Measurements from ENCODE around the gene FARP1. TPM values are rescaled to one million over a fixed set of nuclear protein-coding genes. Genes with fewer than 3 reads are reported as not detected.
"Not testable (repeated sequence)": the region's sequence is repeated elsewhere in the genome, so short reads cannot be mapped to it uniquely, and the experiment has no call there.

Gene FARP1
- total and polyA plus RNA-seq, 2 of the 8 experiments (the other 6 are each of a cell fraction or from before 2014, with no cell fraction given), result 24.7 to 104 TPM

DNA sequence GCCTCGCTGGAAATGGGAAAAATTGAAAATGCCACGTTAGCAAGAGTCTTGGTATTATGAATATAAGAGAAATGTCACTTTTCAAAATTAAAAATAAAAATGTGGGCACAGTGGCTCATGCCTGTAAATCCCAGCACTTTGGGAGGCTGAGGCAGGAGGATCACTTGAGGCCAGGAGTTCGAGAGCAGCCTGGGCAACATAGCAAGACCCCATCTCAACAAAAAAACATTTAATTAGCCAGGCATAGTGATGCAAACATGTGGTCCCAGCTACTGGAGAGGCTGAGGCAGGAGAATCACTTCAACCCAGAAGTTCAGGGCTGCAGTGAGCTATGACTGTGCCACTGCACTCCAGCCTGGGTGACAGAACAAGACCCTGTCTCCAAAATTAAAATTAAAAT is 270.4 kb downstream of the FARP1 start:
- H3K36me3 ChIP-seq (ENCODE audit: control insufficient read depth in 2 of 4, insufficient read depth in 4 of 4, low read length in 3 of 4), result peaks cover 3 to 19% (median 11%) of the 10 kb centered on the region in 4 experiments; a peak in 7 of 8 replicates
- H4K20me1 ChIP-seq (replicated peaks in 1 of 2; ENCODE audit: control insufficient read depth in 1 of 2, insufficient read depth in 2 of 2, low read length in 2 of 2); H2BK12ac ChIP-seq (ENCODE audit: low read depth, low read length); H2BK15ac ChIP-seq (ENCODE audit: low read length); H3K4me3 ChIP-seq (ENCODE audit: extremely low read depth in 1 of 4, insufficient read depth in 2 of 4, low read depth in 3 of 4, low read length in 4 of 4); H3K79me1 ChIP-seq (ENCODE audit: low read depth, low read length); H3K56ac ChIP-seq (replicated peaks; ENCODE audit: insufficient read length, low read depth, low read length); H3K18ac ChIP-seq (ENCODE audit: extremely low read depth, low read length); H3K23me2 ChIP-seq (ENCODE audit: low read depth, low read length); H4K91ac ChIP-seq (replicated peaks; ENCODE audit: insufficient read length, low read length); H3K4ac ChIP-seq (replicated peaks; ENCODE audit: insufficient read length, low read depth, low read length); H2BK5ac ChIP-seq (ENCODE audit: low read depth, low read length); DNase-seq (ENCODE audit: low read depth in 1 of 2, low spot score in 2 of 2); H4K8ac ChIP-seq (ENCODE audit: extremely low read depth, insufficient read depth, low read length); H3K27me3 ChIP-seq (replicated peaks in 1 of 4; ENCODE audit: control insufficient read depth in 3 of 4, extremely low read depth in 1 of 4, insufficient read depth in 3 of 4, low read length in 3 of 4); H4K5ac ChIP-seq (ENCODE audit: insufficient read length, low read depth, low read length); H2BK120ac ChIP-seq (replicated peaks; ENCODE audit: low read depth, low read length); H3K9me3 ChIP-seq (ENCODE audit: insufficient read depth in 2 of 2, low read depth in 1 of 2, low read length in 1 of 2); H3K4me2 ChIP-seq (ENCODE audit: insufficient read depth in 1 of 2, low read depth in 2 of 2, low read length in 2 of 2); FAIRE-seq; H3K79me2 ChIP-seq (ENCODE audit: control insufficient read depth in 1 of 2, insufficient read depth in 2 of 2, low read length in 2 of 2); H3K14ac ChIP-seq (ENCODE audit: insufficient read length); H2AFZ ChIP-seq (ENCODE audit: low read length); H3K27ac ChIP-seq (ENCODE audit: low read depth, low read length); POLR2A ChIA-PET (ENCODE audit: partially characterized antibody); H3K9ac ChIP-seq (replicated peaks in 1 of 4; ENCODE audit: extremely low read depth in 1 of 4, low read depth in 3 of 4, low read length in 3 of 4); H2BK20ac ChIP-seq (ENCODE audit: low read length); H3K23ac ChIP-seq (ENCODE audit: insufficient read length); H2AK5ac ChIP-seq (ENCODE audit: low read depth, low read length); H3K4me1 ChIP-seq (replicated peaks in 1 of 4; ENCODE audit: control insufficient read depth in 3 of 4, insufficient read depth in 4 of 4, low read length in 3 of 4): not testable (repeated sequence)
- WGBS, 2 experiments (ENCODE audit: extremely low coverage in 1 of 2, insufficient coverage in 1 of 2, insufficient read length in 1 of 2, insufficient replicate concordance in 2 of 2, low coverage in 1 of 2, low lambda C conversion rate in 2 of 2, missing lambda C conversion rate in 1 of 2), result 94% methylated on average over 3 of the region's 3 CpGs; no CpG with 5 or more reads in 1 of the 2 experiments
- CTCF ChIA-PET (ENCODE audit: partially characterized antibody), result interaction anchor here (0.9 to 2.2 kb wide), 8 partner anchors 8 to 194 kb away, joined by 3 to 9 read pairs (median 5); no protein-coding TSS in a partner anchor

Data from H1 (cell line).